Activated CD8-positive, alpha-beta memory T cell treated with anti-CD3 and anti-CD28 coated beads, Interleukin-2, amount 50 U/mL, for 48 hours (primary cell): ENCODE measurements around the gene POU4F1.

ENCODE experiments used
- DNase-seq: peaks from one replicate; pipeline ENCODE4 v3.0.0-alpha.2; 2020

The POU4F1 gene

DNA sequence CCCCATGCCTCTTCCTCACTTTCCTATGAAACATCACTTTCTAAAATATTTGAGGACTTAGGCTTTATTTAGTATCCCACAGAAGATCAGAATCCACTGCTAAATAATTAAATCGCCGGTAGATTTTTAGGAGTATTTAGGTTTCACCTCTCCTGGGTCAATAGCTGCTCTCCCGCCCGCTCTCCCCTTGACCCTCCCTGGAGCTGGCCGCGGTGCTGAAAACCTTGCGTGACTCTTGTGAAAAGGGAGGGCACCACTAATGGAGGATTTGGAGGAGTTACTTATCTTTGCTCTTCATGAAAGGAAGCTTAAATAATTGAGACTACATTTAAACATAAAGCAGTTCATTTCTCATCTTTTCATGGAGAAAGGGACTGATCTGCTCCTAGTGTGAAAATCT is 14.1 kb downstream of the POU4F1 start:
- DNase-seq, result no peak

GRCh38 chr13:78587395-78587794 is 16.0 kb downstream of the POU4F1 start:
- no peak for DNase-seq

DNA sequence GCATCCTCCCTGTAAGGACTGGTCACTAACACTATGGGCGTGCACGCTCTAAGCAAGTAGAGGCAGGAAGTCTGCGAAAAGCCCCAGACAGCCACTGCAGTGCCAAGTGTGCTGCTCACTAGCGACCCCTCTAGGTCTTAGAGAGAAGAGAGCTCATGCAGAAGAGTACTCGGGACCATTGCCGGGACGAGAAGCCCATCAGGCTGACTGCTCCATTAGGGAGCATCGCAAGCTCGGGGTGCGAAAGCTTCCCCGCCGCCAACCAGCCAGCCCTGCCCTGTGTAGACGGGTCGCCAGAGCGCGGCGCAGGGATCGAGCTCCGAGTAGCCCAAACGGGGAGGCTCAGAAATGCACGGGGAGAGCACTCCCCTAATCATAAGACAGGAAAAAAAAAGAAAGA is 16.6 kb downstream of the POU4F1 start:
- no peak for DNase-seq

DNA sequence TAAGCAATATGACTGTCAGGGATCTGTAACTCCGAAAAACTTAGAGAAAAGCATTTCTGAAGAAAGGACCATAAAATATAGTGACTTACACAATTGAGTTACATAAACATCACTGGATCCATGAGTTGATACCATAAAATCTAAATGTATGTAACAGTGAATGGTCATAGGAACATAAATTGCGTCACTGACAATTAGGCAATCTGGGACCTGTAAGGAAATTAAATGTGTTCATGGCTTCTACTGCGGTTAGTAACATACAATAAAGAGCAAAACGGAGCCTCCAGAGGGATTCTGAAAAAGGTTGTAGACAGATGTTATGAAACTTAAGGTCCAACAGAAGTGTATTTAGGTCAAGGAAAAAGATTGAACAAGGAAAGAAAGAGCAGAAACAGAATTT is 27.1 kb downstream of the POU4F1 start:
- no peak for DNase-seq

DNA sequence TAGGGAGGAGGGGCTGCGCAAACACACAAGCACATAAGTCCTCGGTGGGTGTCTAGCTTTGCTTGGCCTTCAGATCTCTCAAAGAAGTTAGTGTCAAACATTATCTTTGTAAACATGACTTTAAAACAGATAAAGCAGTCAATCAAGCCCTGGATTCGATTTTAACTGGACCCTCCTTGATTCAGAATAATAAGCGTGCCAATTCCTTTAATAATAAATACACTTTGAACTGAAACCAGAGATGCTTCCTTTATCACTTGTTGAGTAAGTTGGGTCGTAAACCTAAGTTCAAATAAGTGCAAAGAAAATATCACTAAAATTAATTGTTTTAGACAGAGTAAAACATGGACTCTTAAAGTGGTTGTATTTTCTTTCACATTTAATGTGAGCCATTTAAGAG is 30.9 kb downstream of the POU4F1 start:
- DNase-seq, result no peak

- DNase-seq, result no peak
These were observed 34.3 kb downstream of the POU4F1 start for GRCh38 chr13:78569029-78569428.

GRCh38 chr13:78566631-78567030 is 36.7 kb downstream of the POU4F1 start:
- no peak for DNase-seq

GRCh38 chr13:78562237-78562889 is 41.0 kb downstream of the POU4F1 start:
- DNase-seq, result no peak
